Measurements from ENCODE around the gene ABHD18.
"Not testable (repeated sequence)": the region's sequence is repeated elsewhere in the genome, so short reads cannot be mapped to it uniquely, and the experiment has no call there.

Gene ABHD18

DNA sequence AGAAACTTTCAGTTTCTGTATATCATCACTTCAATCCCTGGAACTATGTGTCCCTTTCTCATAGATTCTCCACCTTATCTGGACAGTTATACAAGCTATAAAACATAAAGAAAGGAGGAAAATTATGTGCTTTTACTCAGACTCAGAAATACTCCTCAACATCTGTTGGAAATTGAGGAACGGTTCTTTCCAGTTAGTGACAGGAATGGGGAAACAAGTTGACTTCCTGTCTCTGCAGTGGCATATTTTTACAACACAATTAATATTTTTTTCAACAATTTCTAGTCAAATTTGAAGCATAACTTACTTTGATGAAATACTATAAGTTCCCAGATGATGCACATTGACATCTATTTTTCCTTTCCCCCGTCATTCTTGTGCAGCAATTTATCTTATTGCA is 27.9 kb downstream of the ABHD18 start:
- no peak for DNase-seq (ENCODE audit: low read depth in 2 of 2)

DNA sequence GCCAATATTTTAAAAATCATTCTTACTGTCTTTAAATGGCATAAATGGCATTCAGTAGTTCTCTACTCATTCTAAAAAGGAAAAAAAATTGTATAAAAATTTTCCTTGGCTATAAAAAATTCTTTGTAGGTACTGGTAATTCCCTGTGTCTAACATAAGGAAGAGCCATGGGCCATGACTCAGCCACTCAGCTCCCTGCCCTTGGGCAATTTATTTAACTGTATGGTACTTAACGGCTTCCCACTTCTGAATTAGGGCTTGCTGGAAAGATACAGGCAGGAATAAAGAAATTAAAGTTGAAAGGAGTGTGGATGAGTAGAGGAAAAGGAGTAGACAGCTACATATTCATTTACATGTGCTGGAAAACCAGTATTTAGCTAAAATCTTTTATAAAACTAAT is 30.6 kb downstream of the ABHD18 start:
- no peak for DNase-seq (ENCODE audit: low read depth in 2 of 2)

DNA sequence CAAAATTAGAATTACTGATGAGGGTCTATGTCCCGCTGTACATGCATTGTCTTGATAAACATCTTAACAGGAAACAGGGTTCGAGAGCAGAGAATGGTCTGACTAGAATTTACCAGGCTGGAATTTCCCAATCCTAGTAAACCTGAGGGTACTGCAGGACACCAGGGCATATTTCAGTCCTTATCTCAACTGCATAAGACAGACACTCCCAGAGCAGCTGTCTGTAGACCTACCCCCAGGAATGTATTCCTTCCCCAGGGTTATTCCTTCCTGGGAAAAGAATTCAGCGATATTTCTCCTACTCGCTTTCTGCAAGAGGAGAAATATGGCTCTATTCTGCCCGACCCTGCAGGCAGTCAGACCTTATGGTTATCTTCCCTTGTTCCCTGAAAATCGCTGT is 31.3 kb downstream of the ABHD18 start:
- DNase-seq (ENCODE audit: low read depth in 2 of 2) = not testable (repeated sequence)

DNA sequence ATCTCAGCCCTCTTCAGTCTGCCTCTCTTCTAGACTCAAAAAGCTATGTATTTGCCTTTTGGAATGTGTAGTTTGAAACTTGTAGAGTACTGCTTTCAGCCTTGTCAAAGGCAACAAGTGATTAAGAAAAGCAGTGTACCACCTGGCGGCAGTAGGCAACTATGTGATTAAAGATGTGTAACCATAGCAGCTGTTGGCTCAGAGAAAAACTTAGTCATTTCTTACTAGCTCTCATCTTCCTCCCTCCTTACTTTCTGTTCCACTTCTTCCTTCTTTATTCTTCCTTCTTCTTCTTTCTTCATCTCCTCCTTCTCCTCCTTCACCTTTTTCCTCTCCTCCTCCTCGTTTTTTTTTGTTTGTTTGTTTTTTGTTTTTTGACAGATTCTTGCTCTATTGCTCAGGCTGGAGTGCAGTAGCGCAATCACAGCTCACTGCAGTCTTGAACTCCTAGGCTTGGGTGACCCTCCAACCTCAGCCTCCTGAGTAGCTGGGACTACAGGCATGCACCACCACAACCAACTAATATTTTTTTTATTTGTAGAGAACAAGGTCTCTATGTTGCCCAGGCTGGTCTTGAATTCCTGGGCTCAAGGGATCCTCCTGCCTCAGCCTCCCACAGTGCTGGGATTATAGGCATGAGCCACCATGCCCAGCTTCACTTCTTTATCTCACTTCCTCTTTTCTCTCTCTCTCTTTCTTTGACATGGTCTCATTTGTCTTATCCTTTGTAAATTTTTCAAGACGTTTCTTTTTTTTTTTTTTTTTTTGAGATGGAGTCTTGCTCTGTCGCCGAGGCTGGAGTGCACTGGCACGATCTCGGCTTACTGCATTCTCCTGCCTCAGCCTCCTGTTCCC is 32.6 kb downstream of the ABHD18 start:
- no peak for DNase-seq (ENCODE audit: low read depth in 2 of 2)

DNA sequence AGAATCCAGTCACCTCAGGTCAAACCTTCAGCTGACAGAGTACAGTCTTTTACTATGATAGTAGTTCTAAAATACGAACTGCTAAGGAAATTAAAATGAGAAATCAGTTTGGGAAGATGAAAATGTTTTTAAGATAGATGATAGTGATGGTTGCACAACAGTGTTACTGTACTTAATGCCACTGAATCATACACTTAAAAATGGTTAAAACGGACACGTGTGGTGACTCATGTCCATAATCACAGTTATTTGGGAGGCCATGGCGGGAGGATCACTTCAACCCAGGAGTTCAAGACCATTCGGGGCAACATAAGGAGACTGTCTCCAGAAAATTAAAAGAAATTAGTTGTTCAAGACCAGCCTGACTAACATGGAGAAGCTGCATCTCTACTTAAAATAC is 41.4 kb downstream of the ABHD18 start:
- no peak for DNase-seq (ENCODE audit: low read depth in 2 of 2)

DNA sequence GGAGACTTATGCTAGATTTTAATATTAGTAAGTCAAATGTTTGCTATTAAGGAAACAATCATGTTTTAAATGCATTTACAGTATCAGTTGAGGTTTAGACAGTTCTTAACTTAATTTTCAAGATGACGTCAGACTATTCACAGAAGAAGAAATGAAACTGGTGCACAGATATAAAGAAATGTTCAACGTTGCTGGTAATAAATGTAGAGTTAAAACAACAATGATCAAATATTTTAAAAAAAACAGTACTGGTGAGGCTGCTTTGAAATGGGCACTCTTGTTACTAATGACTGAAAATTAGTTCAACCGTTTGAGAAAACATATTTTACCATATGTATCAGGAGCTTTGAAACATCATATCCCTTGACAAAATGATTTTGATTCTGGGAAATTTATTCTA is 44.2 kb downstream of the ABHD18 start:
- DNase-seq (ENCODE audit: low read depth in 2 of 2) = no peak

DNA sequence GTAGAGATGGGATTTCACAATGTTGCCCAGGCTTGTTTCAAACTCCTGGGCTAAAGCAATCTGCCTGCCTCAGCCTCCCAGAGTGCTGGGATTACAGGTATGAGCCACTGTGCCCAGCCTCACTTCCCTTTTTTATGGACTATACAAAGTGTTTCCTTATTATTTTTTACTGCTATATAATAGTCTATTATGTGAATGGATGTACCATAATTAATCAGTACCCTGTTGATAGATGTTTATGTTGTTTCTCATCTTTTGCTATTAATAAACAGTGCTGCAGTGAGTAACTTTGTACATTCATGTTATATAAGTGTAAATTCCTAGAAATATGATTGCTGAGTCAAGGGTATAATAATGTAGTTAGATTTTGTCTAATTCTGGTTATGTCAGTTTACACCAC is 60.1 kb downstream of the ABHD18 start:
- DNase-seq (ENCODE audit: low read depth in 2 of 2) = no peak

DNA sequence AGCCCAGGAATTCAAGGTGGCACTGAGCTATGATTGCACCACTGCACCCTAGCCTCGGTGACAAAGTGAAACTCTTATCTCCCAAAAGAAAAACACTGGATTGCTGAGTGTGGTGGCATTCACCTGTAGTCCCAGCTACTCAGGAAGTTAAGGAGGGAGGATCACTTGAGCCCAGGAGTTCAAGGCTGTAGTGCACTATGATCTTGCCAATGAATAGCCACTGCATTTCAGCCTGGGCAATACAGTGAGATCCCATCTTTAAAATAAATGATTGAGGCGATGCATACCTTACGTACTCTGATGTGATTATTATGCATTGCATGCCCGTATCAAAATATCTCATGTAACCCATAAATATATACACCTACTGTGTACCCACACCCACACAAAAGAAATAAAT is 64.7 kb downstream of the ABHD18 start:
- no peak for DNase-seq (ENCODE audit: low read depth in 2 of 2)

DNA sequence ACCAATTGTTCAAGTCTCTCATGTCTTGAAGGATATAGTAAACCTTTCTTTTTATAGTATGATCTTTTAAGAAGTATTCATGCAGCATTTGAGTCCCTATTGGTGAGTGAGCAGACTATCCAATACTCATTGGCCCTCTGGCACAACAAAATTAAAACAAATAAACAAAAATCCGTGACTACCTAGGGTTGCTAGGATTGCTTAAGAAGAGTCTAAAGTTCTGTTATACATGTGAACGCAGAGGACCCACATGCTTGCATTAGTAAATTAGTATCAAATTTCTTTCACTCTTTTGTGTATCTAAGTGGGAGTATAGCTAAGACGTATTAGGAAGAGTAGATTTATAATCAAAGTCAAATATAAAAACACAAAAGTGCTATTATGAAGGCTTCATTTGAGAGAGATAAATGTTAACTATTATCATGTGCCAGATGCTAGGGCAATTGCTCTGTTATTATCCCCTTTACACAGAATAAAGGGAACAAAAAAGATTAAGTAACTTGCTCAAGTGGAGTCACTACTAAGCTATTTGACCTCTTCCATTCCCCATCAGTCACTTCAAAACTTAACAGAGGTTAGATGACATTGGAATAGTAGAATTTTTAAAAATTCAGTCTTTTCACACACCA is 66.7 kb downstream of the ABHD18 start:
- no peak for DNase-seq (ENCODE audit: low read depth in 2 of 2)

DNA sequence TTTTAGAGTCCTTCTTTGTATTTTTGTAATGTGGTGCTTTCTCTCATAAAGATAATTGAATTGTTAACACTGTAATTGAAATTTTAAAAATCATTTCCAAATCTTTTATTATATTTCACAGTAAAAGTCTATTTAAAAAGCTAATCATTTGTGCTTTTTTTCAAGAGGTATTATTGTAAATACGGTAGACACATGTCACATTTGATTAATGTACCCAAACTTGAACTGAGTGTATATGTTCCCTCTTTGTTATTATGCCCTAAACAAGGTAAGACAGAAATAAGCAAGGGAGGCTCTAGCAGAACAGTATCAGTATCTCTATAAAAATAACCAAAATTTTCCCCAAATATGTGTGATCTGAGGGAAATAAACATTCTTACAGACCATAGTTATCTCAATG is 74.4 kb downstream of the ABHD18 start:
- no peak for DNase-seq (ENCODE audit: low read depth in 2 of 2)

DNA sequence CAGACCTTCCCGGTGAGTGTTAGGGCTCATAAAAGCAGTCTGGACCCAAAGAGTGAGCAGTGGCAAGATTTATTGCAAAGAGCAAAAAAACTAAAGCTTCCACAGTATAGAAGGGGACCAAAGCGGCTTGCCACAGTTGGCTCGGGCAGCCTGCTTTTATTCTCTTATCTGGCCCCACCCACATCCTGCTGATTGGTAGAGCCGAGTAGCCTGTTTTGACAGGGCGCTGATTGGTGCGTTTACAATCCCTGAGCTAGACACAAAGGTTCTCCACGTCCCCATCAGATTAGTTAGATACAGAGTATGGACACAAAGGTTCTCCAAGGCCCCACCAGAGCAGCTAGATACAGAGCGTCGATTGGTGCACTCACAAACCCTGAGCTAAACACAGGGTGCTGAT is 81.8 kb downstream of the ABHD18 start:
- DNase-seq (ENCODE audit: low read depth in 2 of 2) = not testable (repeated sequence)

DNA sequence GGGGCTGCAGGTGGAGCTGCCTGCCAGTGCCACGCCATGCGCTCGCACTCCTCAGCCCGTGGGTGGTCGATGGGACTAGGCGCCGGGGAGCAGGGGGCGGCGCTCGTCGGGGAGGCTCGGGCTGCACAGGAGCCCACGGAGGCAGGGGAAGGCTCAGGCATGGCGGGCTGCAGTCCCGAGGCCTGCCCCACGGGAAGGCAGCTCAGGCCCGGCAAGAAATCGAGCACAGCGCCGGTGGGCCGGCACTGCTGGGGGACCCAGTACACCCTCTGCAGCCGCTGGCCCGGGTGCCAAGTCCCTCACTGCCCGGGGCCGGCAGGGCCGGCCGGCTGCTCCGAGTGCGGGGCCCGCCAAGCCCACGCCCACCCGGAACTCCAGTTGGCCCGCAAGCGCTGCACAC is 82.3 kb downstream of the ABHD18 start:
- not testable (repeated sequence) for DNase-seq (ENCODE audit: low read depth in 2 of 2)

DNA sequence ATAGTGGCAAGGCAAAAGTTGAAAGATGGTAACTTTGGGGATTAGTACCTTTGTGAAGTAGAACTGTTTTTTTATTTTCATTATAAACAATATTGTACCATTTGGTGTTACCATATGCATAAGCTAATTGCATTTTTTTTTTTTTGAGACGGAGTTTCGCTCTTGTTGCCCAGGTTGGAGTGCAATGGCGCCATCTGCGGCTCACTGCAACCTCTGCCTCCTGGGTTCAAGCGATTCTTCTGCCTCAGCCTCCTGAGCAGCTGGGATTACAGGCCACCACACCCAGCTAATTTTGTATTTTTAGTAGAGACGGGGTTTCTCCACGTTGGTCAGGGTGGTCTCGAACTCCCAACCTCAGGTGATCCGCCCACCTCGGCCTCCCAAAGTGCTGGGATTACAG is 86.0 kb downstream of the ABHD18 start:
- DNase-seq (ENCODE audit: low read depth in 2 of 2) = not testable (repeated sequence)

DNA sequence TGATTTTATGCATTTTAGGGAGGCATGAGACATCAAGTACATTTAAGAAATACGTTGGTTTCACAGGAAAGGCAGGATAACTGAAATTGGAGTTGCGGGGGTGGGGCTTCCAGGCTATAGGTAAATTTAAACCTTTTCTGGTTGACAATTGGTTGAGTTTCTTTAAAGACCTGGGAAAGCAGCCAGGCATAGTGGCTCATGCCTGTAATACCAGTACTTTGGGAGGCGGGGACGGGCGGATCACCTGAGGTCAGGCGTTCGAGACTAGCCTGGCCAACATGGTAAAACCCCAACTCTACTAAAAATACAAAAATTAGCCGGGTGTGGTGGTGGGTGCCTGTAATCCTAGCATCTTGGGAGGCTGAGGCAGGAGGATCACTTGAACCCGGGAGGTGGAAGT is 89.7 kb downstream of the ABHD18 start:
- DNase-seq (ENCODE audit: low read depth in 2 of 2) = not testable (repeated sequence)

DNA sequence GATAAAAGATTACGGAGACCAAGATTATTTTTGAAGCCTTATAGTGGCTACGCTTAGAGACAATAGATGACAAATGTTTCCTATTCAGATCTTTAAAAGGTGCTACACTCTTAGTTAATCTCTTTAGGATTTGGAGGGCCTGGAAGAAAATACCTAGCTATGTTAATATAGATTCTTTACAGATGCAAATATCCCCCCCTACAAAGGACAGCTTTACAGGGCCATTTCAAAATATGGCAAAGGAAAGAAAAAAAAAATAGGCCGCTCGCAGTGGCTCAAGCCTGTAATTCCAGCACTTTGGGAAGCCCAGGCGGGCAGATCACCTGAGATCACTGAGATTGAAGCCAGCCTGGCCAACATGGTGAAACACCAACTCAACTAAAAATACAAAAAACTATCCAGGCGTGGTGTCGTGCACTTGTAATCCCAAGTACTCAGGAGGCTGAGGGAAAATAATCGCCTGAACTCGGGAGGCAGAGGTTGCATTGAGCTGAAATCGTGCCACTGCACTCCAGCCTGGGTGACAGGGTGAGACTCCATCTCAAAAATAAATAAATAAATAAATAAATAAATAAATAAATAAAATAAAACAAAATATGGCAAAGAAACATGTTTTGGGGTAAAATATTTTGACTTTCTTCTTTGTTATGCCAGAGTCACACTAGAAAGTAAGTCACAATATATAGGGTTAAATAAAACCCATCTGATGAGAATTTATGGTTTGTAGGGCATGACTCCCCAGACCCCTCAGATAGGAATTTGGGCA is 90.4 kb downstream of the ABHD18 start:
- not testable (repeated sequence) for DNase-seq (ENCODE audit: low read depth in 2 of 2)

DNA sequence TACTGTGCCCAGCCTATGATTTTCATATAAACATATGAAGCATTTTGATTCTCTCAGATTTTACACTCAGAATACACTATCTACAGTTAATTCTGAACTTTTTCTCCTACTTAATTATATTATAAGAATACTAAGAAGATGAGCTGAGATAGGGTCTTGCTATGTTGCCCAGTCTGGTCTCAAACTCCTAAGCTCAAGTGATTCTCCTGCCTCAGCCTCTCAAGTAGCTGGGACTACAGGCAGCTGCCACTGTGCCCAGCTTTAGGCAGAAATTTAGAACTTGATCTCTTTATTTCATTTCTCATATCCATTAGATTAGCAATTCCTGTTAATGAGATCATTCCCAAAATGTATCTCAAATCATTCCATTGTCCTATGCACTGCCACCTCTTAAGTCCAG is 91.2 kb downstream of the ABHD18 start:
- DNase-seq (ENCODE audit: low read depth in 2 of 2) = no peak

DNA sequence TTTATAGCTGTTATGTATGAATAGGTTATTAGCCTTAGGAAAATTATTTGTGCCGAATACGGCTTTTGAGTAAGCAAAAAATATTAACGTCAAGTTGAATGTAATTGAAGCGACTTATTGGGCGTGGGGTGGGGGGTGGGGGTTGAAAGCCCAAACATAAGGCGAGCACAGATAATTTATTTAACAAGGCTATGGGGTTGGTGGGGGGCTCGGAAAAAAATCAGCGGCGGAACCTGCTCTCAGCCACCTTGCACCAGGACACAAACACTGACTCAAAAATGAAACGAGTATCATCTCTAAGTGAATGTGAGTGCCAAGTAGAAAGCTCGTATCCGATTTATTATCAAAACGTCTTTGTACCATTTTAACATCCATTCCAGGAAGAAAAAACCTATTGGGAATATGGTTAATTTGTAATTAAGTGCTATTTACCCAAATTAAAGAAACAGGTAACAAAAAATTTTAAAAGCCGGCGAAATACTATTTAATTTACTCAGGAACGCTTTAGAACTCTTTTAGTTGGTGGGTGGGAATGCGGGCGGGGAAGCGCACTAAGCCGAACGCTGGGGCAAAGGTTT is 95.0 kb downstream of the ABHD18 start:
- DNase-seq (ENCODE audit: low read depth in 2 of 2) = no peak

DNA sequence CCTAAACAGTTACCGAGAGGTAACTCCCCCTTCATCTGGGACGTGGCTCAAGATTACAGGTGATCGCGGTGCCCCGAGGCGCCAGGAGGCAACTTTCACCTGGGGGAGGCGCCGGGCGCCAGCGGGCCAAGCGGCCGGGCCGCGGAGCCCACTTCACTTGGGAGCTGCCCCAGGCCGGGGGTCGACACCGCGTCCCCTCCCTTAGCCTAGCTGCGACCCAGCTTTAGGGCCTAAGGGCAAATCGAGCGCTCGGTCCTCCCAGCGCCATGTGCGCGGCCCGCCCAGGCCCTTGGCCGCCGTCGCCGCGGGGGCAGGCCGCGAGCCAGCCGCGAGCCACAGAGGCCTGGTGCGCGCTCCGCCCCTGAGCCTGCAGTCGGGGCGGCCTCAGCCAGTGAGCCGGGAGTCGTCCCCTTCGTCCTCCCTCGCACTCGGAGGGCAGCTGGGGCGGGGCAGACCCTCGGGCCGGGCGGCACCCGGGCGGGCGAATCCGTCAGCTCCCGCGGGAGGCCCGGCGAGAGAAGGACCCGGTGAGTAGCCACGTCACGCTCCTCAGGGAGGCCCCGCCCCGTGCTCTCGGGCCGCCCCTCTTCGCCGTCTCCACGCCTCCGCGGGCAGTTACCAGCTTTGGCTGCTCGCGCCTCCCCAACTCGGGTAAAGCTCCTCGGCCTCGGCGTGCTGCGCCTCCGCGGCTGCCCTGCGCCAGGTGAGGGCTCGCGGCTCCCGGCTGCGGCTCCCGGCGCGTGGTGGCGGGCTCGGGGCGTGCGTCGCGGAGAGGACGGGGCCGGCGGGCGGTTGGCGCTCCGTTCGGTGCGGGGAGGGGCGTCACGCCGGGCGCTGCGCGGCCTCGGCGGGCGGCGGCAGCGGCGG is 95.7 kb downstream of the ABHD18 start, which contains the start of gene LARP1B:
LARP1B (plus strand) TSS at position 614 of the 867 bp plus-strand sequence. CDS start 13,640 bp downstream, outside the sequence.
- peak; percentile 87 to 91 for DNase-seq (ENCODE audit: low read depth in 2 of 2)

DNA sequence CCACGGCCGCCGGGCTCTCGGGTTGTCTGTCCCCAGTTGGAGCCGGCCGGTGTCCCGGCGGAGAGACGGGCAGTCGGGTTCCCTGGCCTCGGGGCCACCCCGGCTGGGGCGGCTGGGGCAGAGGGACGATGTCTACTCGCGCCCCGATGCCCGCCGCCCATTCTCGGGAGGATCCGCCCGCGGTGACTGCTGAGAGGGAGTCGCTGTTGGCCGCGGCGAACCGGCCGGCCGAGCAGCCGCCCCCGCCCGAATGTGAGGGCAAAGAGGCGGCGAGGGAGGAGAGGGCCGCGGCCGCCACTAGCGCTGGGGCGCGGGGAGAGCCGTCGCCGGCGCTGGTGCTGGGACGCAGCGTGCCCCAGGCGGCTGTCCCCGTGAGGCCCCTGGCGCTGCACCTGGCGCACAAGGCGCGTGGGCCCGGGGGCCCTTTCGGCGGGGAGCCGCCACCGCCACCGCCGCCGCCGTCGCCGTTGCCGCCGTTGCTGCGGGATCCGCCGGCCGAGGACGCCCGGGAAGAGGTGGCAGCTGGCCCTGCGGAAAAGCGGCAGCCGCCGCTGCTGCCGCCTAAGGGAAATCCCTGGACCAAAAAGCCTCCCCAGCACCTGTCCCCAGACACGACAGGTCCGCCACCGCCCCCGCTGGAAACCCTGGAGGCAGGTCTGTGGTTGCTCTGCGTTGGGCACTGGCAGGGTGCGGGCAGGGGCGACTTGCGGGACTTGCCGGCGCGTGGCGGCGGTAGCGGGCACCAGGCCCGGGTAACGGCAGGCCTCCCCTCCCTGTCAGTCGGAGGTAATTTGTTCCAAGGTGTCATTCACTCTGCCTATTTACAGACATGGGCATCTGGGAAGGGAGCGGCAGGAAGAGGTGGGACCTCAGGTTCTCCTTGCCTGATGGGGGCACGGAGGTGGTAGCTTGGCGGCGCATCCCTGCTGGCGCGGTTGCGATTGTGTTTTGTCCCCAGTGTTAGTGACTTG is 96.6 kb downstream of the ABHD18 start:
- DNase-seq (ENCODE audit: low read depth in 2 of 2) = peak; percentile 41 to 45

DNA sequence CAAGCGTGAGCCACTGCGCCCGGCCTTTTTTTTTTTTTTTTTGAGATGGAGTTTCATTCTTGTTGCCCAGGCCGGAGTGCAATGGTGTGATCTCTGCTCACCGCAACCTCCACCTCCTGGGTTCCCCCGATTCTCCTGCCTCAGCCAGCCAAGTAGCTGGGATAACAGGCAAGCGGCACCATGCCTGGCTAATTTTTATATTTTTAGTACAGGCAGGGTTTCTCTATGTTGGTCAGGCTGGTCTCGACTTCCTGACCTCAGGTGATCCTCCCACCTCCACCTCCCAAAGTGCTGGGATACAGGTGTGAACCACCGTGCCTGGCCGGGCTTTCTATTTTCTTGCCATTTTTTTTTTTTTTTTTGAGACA is 101.2 kb downstream of the ABHD18 start:
- not testable (repeated sequence) for DNase-seq (ENCODE audit: low read depth in 2 of 2)
